ENCODE data around the gene MCHR1.

Gene MCHR1

DNA sequence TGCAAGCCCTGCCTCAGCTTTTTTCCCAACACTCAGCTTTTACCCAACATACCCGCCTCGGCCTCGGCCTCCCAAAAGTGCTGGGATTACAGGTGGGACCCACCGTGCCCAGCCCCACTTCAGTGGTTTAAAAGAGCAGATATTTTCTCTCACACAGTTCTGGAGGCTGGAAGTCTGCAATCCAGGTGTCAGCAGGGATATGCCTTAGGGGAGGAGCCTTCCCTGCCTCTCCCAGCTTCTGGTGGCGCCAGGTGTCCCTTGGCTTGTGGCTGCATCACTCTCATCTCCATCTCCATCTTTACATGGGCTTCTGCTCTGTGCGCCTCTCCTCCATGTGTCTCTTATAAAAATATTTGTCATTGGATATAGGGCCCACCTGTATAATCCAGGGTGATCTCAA lies 50.0 kb downstream of the MCHR1 start:
- H3K4me1 ChIP-seq (ENCODE audit: control extremely low read depth in 1 of 4, control insufficient read depth in 4 of 4, insufficient read depth in 4 of 4, low read length in 3 of 4), result peaks cover 0 to 51% (median 27%) of the 10 kb centered on the region in 4 experiments
- ChIA-PET CTCF (interaction anchor here (0.8 to 3.4 kb wide), 7 partner anchors 9 to 44 kb away, joined by 3 to 24 read pairs (median 4); no protein-coding TSS in a partner anchor), POLR2A (interaction anchor here (0.5 to 1.1 kb wide), 3 partner anchors 12 to 30 kb away, joined by 3 to 4 read pairs (median 3); no protein-coding TSS in a partner anchor)
- H3K27ac ChIP-seq (ENCODE audit: insufficient read depth in 1 of 2, low read depth in 1 of 2, low read length in 2 of 2, poor library complexity in 1 of 2, severe bottlenecking in 2 of 2), result no peak overlapping the region
- no peak overlapping the region for H3K4me3 ChIP-seq (ENCODE audit: control insufficient read depth in 1 of 7, extremely low read depth in 1 of 7, insufficient read depth in 4 of 7, low read depth in 2 of 7, low read length in 6 of 7)
- H3K9me3 ChIP-seq (ENCODE audit: control extremely low read depth in 1 of 5, control insufficient read depth in 4 of 5, insufficient read depth in 2 of 5, low read depth in 1 of 5, low read length in 4 of 5), result no peaks in the 10 kb centered on the region
- WGBS (ENCODE audit: insufficient coverage), result 98% methylated on average over 5 of the region's 6 CpGs
- DNase-seq, result no peak
- no peaks in the 10 kb centered on the region for H3K27me3 ChIP-seq (replicated peaks in 2 of 5; ENCODE audit: control insufficient read depth in 4 of 5, insufficient read depth in 5 of 5, low read length in 4 of 5)
- H3K36me3 ChIP-seq (ENCODE audit: control insufficient read depth in 4 of 4, insufficient read depth in 4 of 4, low read length in 3 of 4), result no peaks in the 10 kb centered on the region
